HG02981 (cell line): ENCODE results near the gene PRPF6.
"Not testable (repeated sequence)": the region's sequence is repeated elsewhere in the genome, so short reads cannot be mapped to it uniquely, and the experiment has no call there.

Source experiments
- ATAC-seq: cut with Tn5 transposase; IDR thresholded peaks from one replicate; pipeline ENCODE4 v1.9.1; 2021; ENCODE audit warnings: mild to moderate bottlenecking, moderate library complexity; ENCODE audit not compliant: unreplicated experiment

PRPF6 gene

DNA sequence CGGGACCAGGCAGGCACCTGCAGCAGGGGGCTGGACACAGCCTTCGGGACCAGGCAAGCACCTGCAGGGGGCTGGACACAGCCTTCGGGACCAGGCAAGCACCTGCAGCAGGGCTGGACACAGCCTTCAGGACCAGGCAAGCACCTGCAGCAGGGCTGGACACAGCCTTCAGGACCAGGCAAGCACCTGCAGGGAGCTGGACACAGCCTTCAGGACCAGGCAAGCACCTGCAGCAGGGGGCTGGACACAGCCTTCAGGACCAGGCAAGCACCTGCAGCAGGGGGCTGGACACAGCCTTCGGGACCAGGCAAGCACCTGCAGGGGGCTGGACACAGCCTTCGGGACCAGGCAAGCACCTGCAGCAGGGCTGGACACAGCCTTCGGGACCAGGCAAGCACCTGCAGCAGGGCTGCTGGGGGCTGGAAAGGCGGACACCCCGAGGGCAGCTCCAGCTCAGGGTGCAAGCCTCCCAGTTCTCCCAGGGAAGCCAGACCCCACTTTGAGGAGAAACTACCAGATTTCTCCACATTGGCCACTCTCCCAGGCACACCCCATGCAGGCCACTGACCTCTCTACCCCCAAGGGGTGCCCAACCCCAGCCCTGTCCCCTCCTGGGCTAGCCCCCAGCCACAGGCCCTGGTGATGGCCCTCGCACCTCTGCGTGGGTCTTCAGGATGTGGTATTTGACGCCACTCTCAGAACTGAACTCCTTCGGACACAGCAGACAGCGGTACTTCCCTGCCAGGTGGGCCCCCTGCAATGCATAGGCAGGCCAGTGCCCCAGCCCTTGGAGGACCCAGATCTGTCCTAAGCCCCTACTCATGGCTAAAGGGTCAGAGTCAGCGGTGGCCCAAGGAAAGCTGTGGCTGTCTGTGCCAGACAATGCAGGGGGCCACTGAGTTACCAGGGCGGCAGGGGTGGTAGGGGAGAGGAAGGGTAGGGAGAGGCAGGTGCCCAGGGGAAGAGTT lies 20.0 kb upstream of the PRPF6 start:
- ATAC-seq = not testable (repeated sequence)

DNA sequence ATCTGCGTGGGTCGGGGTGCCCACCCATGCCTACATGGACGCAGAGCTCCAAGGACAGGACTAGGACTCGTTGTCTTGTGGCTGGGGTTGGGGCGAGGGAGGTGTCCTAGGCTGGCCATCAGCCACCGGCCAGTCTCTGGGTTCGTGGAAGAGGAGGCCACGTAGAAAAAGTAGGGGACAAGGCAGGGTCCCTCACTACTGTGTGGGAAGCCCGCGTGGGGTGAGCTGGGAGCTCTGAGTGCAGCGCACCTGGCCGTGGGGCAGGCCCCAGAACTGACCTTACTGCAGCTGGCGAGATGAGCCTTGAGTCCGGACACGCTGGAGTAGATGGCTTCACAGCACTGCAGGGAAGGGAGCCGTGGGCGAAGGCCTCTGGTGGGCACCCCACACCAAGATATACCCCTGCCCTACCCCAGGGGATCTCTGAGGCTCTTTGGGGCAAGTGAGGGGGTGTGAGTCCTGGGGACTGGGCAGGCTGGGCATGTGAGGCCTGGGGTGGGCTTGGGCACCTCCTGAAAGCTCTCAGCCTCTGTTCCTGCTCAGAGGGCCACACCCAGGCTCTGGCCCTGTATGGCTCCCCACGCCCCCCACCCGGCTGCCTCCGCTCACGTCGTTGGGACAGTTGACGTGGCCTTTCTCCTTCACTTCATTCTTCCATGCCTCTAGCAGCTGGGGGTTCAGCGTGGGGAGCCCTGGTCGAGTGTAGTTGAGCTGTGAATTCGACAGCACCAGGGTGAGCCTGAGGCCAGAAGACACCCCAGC lies 19.1 kb upstream of the PRPF6 start:
- ATAC-seq = no peak

GRCh38 chr20:63962426-63963347 lies 18.2 kb upstream of the PRPF6 start:
- no peak for ATAC-seq

DNA sequence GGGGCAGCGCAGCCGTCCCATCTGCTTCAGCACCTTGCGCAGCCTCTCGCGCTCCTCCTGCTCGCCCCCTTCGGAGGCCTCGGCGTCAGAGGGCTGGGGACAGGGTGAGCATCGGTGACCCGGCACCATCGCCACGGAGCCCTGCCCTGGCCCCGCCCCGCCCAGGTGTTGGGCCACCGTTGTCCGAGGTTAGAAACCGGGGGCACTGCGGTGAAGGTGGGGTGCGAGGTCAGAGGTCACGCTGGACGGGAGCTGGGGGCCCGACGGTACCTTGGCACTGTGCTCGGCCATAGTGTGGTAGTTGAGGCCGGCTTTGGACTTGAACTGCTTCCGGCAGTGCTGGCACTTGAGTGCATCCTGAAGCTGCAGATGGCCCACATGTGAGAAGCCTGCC lies 17.6 kb upstream of the PRPF6 start:
- no peak for ATAC-seq

DNA sequence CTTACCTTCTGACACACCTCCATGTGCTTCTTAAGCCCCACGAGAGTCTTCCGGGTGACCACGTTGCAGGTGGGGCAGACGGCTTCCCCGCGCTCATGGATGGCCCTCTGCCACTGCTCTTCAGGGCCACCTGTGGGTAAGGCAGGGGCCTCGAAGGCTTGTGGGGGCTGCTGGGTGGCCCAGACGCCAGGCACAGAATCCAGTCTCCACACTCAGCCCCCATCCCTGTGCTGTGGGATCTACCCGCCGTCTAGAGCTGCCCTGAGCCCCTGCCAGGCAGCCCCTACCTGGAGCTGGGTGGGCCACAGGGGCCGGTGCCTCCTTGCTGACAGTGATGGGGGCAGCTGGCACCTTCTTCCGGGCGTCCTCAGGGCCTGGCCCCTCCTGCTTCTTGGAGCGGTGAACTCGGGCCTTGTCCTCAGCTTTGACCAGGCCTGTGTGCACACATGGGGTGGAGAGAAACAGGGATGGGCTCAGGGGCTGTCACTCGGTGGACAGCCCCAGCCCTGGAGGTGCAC lies 17.1 kb upstream of the PRPF6 start:
- ATAC-seq = no peak

DNA sequence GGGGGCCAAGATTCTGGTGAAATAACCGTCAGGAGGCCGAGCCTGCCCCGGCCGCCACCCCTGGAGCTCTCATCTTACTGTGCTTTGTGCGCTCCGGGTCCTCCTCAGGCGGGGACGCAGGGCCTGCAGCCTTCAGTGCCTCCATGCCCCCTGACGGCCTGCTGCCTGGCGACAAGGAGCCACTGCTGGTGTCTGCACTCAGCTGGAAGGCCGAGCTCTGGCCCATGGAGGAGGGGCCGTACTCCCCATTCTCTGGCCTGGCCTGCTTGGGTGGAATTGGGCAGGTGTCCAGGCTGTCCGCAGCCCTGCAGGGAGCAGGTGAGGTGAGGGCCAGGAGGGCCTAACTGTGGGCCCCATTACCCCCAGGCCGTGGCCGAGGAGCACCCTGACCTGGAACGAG lies 16.5 kb upstream of the PRPF6 start:
- ATAC-seq = no peak

- ATAC-seq = no peak
Observed at GRCh38 chr20:63966172-63966943, 14.6 kb upstream of the PRPF6 start.

DNA sequence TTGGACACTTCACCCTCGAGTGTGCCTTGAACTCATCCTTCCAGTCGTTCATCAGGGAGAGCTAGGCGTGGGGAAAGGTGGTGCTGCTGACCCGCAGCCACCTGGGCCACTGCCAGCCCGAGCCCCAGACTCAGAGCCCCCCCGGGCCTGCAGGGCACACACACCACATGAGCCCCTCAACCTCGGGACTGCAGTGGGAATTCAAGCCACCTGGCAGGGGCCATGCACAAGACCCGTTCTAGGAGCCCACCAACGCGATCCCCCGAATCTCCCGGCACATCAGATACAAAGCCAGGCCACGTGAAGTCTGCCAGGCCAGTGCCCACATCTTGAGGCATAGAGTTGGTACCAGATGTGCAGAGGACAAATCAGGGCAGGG lies 14.0 kb upstream of the PRPF6 start:
- ATAC-seq = no peak

DNA sequence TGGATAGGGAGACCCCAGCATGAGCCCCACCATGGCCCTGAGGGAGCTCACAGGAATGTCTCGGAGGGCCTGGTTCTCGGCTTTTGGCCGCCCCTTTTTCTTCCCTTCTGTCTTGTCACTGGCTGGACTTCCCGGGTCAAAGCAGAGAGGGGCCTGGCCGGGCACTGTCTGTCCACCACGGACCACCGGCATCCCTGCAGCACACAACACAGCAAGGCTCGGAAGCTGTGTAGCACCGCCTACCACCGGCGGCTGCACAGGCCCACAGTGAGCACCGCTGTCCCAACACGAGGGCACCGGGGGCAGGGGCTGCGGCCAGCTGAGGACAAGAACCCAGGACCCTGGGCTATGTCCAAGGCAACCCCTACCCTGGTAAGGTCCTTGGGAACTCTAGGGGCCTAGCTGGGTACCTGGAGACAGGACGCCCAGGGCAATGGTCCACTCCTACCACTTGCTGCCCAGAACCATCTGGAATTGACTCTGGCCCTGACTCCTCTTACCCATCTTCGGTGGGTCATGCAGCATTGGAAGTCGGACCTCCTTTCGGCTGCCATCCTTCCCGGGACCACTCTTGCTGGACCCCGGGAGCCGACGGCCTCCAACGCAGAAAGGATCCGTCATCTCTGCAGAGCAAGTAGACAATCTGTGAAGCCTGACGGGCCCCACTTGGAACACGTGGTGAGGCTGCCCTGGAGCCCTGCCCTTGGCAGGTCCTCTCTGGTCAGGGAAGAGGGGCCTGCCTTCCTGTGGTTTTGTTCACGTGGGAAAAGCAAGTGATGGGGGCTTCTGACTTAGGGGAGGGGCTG lies 13.4 kb upstream of the PRPF6 start:
- no peak for ATAC-seq

DNA sequence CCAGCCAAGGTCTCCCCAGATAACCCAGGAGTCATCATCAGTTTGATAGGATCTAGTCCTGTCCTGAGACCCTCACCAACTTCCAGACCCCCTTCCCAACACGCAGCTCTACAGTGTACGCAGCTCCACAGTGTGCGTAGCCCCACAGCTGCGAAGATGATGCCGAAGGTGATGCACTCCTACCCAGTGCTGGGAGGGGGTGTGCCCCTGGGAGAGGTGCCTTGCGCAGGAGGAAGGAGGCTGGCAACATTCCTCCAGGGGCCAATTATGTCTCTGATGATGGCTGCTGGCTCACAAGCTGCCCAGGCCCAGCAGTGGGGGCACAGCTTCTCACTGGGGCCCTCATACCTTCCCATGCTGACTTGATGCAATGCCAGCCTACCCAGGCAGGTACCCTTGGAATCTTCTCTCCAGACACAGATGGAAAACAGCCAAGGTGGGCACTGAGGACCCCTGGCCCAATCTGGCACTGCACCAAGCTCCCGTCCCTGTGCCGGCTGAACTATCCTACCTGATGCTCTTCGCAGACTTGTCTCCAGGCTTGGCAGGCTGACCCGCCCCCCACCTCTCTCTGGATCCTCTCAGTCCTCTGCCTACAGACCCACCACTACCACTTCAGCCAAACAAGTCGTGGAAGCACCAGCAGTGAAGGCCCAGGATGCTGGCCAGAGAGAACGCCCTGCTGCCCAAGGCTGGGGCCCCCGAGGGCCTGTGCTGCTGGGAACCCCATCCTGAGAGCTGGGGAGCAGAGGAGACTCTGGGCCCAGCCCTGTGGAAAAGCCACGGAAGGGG lies 12.6 kb upstream of the PRPF6 start:
- no peak for ATAC-seq

DNA sequence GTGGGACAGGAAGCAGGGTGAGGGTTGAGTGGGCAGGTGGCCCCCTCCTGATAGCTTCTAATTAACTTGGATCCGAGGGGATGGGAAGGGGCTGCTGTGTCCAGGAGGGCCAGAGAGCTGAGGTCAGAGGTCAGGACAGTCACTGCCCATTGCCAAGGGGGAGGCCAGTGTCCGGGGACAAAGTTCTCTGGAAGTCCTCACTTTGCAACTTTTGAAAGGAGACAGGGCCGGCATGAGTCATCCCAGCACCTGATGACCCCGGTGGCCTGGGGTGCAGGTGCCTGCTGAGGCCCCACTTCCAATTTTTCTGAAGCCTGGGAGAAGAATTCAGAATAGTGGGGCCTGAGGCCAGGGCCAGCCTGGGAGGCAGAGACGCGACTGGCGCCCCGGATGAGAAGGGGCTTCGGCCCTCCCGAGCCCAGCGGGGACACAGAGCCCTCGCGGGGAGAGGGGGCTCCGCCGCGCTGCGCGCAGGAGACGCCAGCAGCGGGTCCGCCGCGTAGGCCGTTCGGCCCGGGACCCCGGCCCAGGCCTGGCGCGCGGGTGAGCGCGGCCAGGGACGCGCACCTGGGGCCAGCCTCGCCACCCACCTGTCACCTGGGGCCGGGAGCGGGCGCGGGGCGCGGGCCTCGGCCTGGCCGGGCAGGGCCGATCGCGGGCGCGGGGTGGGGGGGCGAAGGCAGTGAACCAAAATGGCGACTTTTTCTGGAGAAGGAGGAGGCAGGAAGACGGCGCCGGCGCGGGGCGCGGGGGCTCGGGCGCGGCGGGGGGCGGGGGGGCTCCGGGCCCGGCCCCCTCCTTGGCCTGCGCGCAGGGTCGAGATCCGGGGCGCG lies 11.8 kb upstream of the PRPF6 start:
- ATAC-seq = no peak

DNA sequence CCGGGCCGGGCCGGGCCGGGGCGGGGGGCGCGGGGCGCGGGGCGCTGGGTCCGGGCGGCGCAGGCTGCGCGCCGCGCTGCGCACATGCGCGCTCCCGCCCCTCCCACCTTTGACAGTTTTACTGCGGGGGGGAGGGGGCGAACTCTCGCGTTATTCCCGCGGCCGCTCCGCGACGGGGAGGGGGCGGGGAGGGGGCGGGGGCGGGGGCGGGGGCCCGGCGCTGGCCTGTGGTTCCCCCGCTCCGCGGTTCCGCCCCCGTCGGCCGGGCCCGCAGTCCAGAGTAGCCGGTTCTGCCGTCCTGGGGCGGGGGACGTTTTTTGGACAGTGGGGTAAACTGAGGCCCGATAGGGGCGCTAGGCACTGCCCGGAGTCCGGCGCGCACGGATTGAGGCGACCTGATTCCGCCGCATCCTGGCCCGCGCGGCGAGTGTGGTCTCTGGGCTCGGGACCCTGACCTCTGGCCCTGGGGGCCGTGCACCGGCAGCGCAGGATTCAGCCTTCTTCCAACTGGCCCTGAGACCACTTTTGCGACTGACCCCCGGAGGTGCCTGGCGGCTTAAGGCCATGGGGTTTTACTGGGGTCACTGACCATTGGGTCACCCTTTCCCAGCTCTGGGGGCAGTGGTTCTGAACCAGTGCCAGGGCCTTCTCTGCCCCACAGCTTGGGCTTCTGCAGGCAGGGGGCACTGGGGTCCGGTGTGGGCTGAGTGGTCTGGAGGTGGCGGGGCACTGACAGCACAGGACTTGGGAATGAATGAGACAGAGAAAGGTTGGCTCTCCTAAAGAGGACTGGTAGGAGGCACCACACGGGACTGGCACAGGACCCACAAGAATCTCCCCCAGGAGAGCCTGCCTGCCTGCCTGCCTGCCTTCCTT lies 10.9 kb upstream of the PRPF6 start, which contains the start of gene ZNF512B:
Gene ZNF512B, minus strand, starts transcription at position 93 of the 876 bp plus-strand sequence. CDS start 1,980 bp downstream, outside the sequence.
- no peak for ATAC-seq

- ATAC-seq = no peak
Observed at GRCh38 chr20:63970714-63971431, 10.1 kb upstream of the PRPF6 start.

DNA sequence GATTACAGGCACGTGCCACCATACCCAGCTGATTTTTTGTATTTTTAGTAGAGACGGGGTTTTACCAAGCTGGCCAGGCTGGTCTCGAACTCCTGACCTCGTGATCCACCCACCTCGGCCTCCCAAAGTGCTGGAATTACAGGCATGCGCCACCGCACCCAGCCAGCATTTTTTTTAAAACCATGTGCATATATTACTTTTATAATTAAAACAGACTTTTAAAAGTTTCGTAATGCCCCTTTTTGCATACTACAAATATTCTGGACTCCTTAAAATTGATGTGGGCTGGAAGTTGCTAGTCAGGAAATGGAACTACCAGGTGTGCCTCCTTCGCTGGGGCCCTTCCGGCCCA lies 9.0 kb upstream of the PRPF6 start:
- not testable (repeated sequence) for ATAC-seq

GRCh38 chr20:63972312-63973159 lies 8.4 kb upstream of the PRPF6 start:
- ATAC-seq = no peak
